K562 (cell line): ENCODE results near the gene TIMM17A. TPM values are rescaled to one million over a fixed set of nuclear protein-coding genes. Genes with fewer than 3 reads are reported as not detected.

Source experiments
- CEBPB ChIP-seq: fragments of 450-650 bp; IDR thresholded peaks from 2 replicates; pipeline ENCODE4 v1.6.1; 2016; ENCODE audit warnings: missing genetic modification characterization, missing compliant biosample characterization
- HDGF ChIP-seq: fragments of 450-650 bp; IDR thresholded peaks from 2 replicates; pipeline ENCODE4 v1.6.1; 2016
- JUNB ChIP-seq: fragments of 450-650 bp; formaldehyde crosslinking; conservative IDR thresholded peaks from 2 replicates; pipeline ENCODE4 v1.4.0; 2020; ENCODE audit warnings: mild to moderate bottlenecking
- RCOR1 ChIP-seq, 2 experiments: IDR thresholded peaks; 2 replicates each; pipeline ENCODE4 v1.6.1; 2012; ENCODE audit warnings: low read depth in 2 of 2, low read length in 2 of 2, borderline replicate concordance in 1 of 2, improper control_type of control experiment in 1 of 2
- SMAD2 ChIP-seq: fragments of 150-350 bp; IDR thresholded peaks from 2 replicates; pipeline ENCODE4 v1.6.1; 2014; ENCODE audit warnings: low read depth, mild to moderate bottlenecking, low read length
- SMARCC2 ChIP-seq: fragments of 450-650 bp; IDR thresholded peaks from 2 replicates; pipeline ENCODE4 v1.6.1; 2017; ENCODE audit warnings: antibody characterized with exemption, moderate library complexity, mild to moderate bottlenecking, low read depth
- TCFL5 ChIP-seq: fragments of 250-450 bp; sonication (Bioruptor Pico); conservative IDR thresholded peaks from 2 replicates; pipeline ENCODE4 v1.6.1; 2021; ENCODE audit warnings: mild to moderate bottlenecking, moderate library complexity, matching md5 sums
- TEAD1 ChIP-seq, 2 experiments: fragments of 450-650 bp in 1 of 2; sonication (generic) in 1 of 2; formaldehyde crosslinking; IDR thresholded peaks; 2 replicates each; pipeline versions ENCODE4 v1.4.0 to v1.8.0; 2020 to 2022; ENCODE audit warnings: mild to moderate bottlenecking in 2 of 2, missing genetic modification reagents in 1 of 2
- TEAD4 ChIP-seq, 2 experiments: sonication (generic) in 1 of 2; formaldehyde crosslinking in 1 of 2; IDR thresholded peaks; 2 replicates each; pipeline versions ENCODE4 v1.6.1 to v1.8.0; 2012 to 2022; ENCODE audit warnings: borderline replicate concordance in 1 of 2, inconsistent platforms in 1 of 2, low read length in 1 of 2, mild to moderate bottlenecking in 1 of 2, missing genetic modification reagents in 1 of 2
- polyA plus RNA-seq, 8 experiments: library from polyadenylated mRNA; depleted of rRNA in 4 of 8; stranded (reverse) in 5 of 8; unstranded in 3 of 8; fragments of >200 nt; fragmentation: Nextera tagmentation in 2 of 8; fragmentation: Illumina TruSeq in 1 of 8; extraction: Ambion mirVana in 2 of 8; extraction: Trizol in 1 of 8; gene quantifications; 2 replicates each; pipeline versions ENCODE4 v1.2.1 to v1.2.3, GENCODE V29; 2011 to 2014; ENCODE audit warnings: inconsistent platforms in 1 of 8, missing spikeins in 1 of 8
- total RNA-seq, 7 experiments: library from RNA; depleted of rRNA in 6 of 7; stranded (reverse); fragments of >200 nt in 6 of 7; fragmentation: Illumina TruSeq in 2 of 7; extraction: Trizol in 2 of 7; gene quantifications; 2 replicates each; pipeline versions ENCODE4 v1.2.1 to v1.2.3, GENCODE V29; 2011 to 2021; ENCODE audit warnings: low replicate concordance in 1 of 7
- TF ChIP-seq, protein P1 (sequence below): fragments of 450-650 bp; formaldehyde crosslinking; IDR thresholded peaks from 2 replicates; pipeline ENCODE4 v1.4.0; 2020; ENCODE audit warnings: mild to moderate bottlenecking
- TF ChIP-seq, protein P2 (sequence below): fragments of 250-450 bp; sonication (Bioruptor Pico); IDR thresholded peaks from 2 replicates; pipeline ENCODE4 v1.4.0; 2020; ENCODE audit warnings: mild to moderate bottlenecking, moderate library complexity
- TF ChIP-seq, protein P3 (sequence below): fragments of 200-800 bp; sonication (Bioruptor generic); IDR thresholded peaks from 2 replicates; pipeline ENCODE4 v1.6.1; 2017; ENCODE audit warnings: missing genetic modification characterization, missing compliant biosample characterization

TIMM17A gene
- total and polyA plus RNA-seq, 9 of the 15 experiments (the other 6 are each of a cell fraction or from before 2014, with no cell fraction given) = 116 to 744 (median 180) TPM

DNA sequence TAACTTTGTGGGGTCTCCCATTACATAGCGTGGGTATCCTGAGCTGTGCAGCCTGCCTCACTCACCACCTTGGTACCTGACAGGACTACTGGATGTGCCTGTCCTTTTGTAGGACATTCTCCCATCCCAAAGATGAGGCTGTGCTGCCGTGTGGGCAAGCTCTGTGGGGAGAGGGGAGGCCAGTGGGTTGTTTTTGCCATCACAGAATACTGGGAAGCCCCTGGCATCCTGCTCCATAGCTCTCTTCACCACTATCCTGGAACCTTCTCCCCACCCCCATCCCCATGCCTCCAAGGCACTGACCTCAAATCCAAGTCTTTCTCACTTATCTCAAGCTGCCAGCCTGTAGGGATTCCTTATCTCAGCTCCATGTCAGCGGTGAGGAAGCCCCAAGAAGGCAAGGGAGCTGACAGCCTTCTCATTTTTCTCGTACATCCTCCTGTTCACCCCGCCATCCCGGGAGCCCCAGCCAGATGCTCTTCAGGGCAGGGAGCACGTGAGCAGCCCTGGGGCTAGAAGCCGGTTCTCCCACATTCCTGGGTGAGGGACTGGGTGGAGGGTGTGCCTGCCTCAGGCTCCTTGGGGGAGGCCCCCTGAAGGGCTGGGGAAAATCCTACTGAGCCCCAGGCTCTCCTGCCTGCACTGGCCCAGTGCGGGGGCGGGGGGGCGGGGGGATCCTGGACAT lies 52.6 kb downstream of the TIMM17A start (continued):
- no peak for TF ChIP-seq SMAD2
- TF ChIP-seq TEAD1 (CRISPR knock-in tag; IDR thresholded peaks at IDR 0.05) = peak; percentile 64 to 82; a peak in 3 of 4 replicates
- peak; percentile 73 to 99; a peak in 3 of 4 replicates for TF ChIP-seq RCOR1 (IDR thresholded peaks at IDR 0.05; ENCODE audit: borderline replicate concordance in 1 of 2, low read depth in 2 of 2, low read length in 2 of 2)
- no peak for TF ChIP-seq HDGF
- no peak for TF ChIP-seq CEBPB (tag)
- TF ChIP-seq, protein P1, sequence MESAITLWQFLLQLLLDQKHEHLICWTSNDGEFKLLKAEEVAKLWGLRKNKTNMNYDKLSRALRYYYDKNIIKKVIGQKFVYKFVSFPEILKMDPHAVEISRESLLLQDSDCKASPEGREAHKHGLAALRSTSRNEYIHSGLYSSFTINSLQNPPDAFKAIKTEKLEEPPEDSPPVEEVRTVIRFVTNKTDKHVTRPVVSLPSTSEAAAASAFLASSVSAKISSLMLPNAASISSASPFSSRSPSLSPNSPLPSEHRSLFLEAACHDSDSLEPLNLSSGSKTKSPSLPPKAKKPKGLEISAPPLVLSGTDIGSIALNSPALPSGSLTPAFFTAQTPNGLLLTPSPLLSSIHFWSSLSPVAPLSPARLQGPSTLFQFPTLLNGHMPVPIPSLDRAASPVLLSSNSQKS (CRISPR knock-in tag) = no peak
- TF ChIP-seq JUNB (CRISPR knock-in tag) = no peak
- peak; percentile 88 for TF ChIP-seq TEAD4 (IDR thresholded peaks at IDR 0.05; ENCODE audit: low read length)
- no peak for TF ChIP-seq TEAD4 (CRISPR knock-in tag; IDR thresholded peaks at IDR 0.05; ENCODE audit: borderline replicate concordance)
- TF ChIP-seq, protein P2, sequence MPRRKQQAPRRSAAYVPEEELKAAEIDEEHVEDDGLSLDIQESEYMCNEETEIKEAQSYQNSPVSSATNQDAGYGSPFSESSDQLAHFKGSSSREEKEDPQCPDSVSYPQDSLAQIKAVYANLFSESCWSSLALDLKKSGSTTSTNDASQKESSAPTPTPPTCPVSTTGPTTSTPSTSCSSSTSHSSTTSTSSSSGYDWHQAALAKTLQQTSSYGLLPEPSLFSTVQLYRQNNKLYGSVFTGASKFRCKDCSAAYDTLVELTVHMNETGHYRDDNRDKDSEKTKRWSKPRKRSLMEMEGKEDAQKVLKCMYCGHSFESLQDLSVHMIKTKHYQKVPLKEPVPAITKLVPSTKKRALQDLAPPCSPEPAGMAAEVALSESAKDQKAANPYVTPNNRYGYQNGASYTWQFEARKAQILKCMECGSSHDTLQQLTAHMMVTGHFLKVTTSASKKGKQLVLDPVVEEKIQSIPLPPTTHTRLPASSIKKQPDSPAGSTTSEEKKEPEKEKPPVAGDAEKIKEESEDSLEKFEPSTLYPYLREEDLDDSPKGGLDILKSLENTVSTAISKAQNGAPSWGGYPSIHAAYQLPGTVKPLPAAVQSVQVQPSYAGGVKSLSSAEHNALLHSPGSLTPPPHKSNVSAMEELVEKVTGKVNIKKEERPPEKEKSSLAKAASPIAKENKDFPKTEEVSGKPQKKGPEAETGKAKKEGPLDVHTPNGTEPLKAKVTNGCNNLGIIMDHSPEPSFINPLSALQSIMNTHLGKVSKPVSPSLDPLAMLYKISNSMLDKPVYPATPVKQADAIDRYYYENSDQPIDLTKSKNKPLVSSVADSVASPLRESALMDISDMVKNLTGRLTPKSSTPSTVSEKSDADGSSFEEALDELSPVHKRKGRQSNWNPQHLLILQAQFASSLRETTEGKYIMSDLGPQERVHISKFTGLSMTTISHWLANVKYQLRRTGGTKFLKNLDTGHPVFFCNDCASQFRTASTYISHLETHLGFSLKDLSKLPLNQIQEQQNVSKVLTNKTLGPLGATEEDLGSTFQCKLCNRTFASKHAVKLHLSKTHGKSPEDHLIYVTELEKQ (CRISPR knock-in tag) = no peak
- TF ChIP-seq SMARCC2 = peak; percentile 74; the same call in 1 of the 2 replicates
- TF ChIP-seq, protein P3, sequence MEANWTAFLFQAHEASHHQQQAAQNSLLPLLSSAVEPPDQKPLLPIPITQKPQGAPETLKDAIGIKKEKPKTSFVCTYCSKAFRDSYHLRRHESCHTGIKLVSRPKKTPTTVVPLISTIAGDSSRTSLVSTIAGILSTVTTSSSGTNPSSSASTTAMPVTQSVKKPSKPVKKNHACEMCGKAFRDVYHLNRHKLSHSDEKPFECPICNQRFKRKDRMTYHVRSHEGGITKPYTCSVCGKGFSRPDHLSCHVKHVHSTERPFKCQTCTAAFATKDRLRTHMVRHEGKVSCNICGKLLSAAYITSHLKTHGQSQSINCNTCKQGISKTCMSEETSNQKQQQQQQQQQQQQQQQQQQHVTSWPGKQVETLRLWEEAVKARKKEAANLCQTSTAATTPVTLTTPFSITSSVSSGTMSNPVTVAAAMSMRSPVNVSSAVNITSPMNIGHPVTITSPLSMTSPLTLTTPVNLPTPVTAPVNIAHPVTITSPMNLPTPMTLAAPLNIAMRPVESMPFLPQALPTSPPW (CRISPR knock-in tag) = peak; percentile 60
- TF ChIP-seq TCFL5 (CRISPR knock-in tag) = no peak
